ENCODE results near the gene ZMYND11. TPM values are rescaled to one million over a fixed set of nuclear protein-coding genes. Genes with fewer than 3 reads are reported as not detected.

The ZMYND11 gene
- total RNA-seq, 2 donors from 2014 or later, result 34.2 to 37.7 TPM

GRCh38 chr10:173741-174140, 38.5 kb downstream of the ZMYND11 start:
- peaks cover 7% of the 10 kb centered on the region for H3K9me3 ChIP-seq (ENCODE audit: control insufficient read depth, low read length)
- no peaks in the 10 kb centered on the region for H3K4me1 ChIP-seq (ENCODE audit: control insufficient read depth, insufficient read depth, low read length)
- H3K27me3 ChIP-seq (ENCODE audit: control insufficient read depth, insufficient read depth, low read length, poor library complexity, severe bottlenecking), result no peaks in the 10 kb centered on the region
- Mint-ChIP-seq H3K9me3 (no peaks in the 10 kb centered on the region), H3K36me3 (ENCODE audit: low read depth) (peaks cover 2% of the 10 kb centered on the region), H3K27me3 (ENCODE audit: insufficient read depth) (no peaks in the 10 kb centered on the region), H3K4me1 (no peaks in the 10 kb centered on the region), H3K4me3 (no peak overlapping the region), H3K27ac (no peak overlapping the region)
- H3K27ac ChIP-seq (ENCODE audit: low read depth, low read length), result no peak overlapping the region
- no peaks in the 10 kb centered on the region for H3K36me3 ChIP-seq (ENCODE audit: control insufficient read depth, insufficient read depth, low read length)
- 96 to 100% methylated on average over 2 to 4 of the region's 4 CpGs for WGBS, 2 experiments (ENCODE audit: insufficient coverage in 1 of 2, insufficient read length in 1 of 2)
- no peak for DNase-seq
- TF ChIP-seq, protein P1, sequence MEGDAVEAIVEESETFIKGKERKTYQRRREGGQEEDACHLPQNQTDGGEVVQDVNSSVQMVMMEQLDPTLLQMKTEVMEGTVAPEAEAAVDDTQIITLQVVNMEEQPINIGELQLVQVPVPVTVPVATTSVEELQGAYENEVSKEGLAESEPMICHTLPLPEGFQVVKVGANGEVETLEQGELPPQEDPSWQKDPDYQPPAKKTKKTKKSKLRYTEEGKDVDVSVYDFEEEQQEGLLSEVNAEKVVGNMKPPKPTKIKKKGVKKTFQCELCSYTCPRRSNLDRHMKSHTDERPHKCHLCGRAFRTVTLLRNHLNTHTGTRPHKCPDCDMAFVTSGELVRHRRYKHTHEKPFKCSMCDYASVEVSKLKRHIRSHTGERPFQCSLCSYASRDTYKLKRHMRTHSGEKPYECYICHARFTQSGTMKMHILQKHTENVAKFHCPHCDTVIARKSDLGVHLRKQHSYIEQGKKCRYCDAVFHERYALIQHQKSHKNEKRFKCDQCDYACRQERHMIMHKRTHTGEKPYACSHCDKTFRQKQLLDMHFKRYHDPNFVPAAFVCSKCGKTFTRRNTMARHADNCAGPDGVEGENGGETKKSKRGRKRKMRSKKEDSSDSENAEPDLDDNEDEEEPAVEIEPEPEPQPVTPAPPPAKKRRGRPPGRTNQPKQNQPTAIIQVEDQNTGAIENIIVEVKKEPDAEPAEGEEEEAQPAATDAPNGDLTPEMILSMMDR (conservative IDR thresholded peaks at IDR 0.05), result no peak
- no peak overlapping the region for H3K4me3 ChIP-seq (ENCODE audit: low read length)
- no peak overlapping the region for H3K9ac ChIP-seq (ENCODE audit: extremely low read depth, low read length, poor library complexity, severe bottlenecking)

DNA sequence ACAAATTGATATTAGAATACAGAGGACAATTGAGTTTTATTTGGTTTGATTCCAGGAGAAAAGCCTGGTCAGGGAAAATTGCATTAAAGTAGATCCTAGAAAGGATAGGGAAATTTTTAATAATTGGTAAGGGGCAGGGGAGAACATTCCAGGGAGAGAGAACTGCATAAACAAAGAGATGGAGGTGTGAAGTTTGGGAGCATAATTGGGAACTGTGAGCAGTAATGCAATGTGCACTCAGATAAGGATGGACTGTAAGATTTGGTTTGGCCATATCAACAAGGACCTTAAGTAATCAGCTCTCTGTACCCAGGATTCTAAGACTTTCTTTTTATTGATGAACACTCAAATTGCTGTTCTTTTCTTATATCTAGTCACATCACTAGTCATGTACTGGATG, 41.4 kb downstream of the ZMYND11 start:
- Histone ChIP-seq H3K4me1 (ENCODE audit: control insufficient read depth, insufficient read depth, low read length) (no peaks in the 10 kb centered on the region), H3K27me3 (ENCODE audit: control insufficient read depth, insufficient read depth, low read length, poor library complexity, severe bottlenecking) (no peaks in the 10 kb centered on the region), H3K9me3 (ENCODE audit: control insufficient read depth, low read length) (no peaks in the 10 kb centered on the region), H3K36me3 (ENCODE audit: control insufficient read depth, insufficient read depth, low read length) (peaks cover 8% of the 10 kb centered on the region), H3K4me3 (ENCODE audit: low read length) (no peak overlapping the region), H3K27ac (ENCODE audit: low read depth, low read length) (no peak overlapping the region), H3K9ac (ENCODE audit: extremely low read depth, low read length, poor library complexity, severe bottlenecking) (no peak overlapping the region)
- TF ChIP-seq, protein P1 (conservative IDR thresholded peaks at IDR 0.05), result no peak
- Mint-ChIP-seq H3K36me3 (ENCODE audit: low read depth) (peaks cover 14% of the 10 kb centered on the region), H3K4me1 (no peaks in the 10 kb centered on the region), H3K27me3 (ENCODE audit: insufficient read depth) (no peaks in the 10 kb centered on the region), H3K4me3 (no peak overlapping the region), H3K27ac (no peak overlapping the region), H3K9me3 (no peaks in the 10 kb centered on the region)
- DNase-seq, result no peak

- H3K27me3 Mint-ChIP-seq (ENCODE audit: insufficient read depth), result no peaks in the 10 kb centered on the region
- Histone ChIP-seq H3K4me1 (ENCODE audit: control insufficient read depth, insufficient read depth, low read length) (no peaks in the 10 kb centered on the region), H3K4me3 (ENCODE audit: low read length) (no peak overlapping the region), H3K36me3 (ENCODE audit: control insufficient read depth, insufficient read depth, low read length) (peaks cover 14% of the 10 kb centered on the region), H3K27me3 (ENCODE audit: control insufficient read depth, insufficient read depth, low read length, poor library complexity, severe bottlenecking) (no peaks in the 10 kb centered on the region), H3K9ac (ENCODE audit: extremely low read depth, low read length, poor library complexity, severe bottlenecking) (no peak overlapping the region), H3K27ac (ENCODE audit: low read depth, low read length) (no peak overlapping the region), H3K9me3 (ENCODE audit: control insufficient read depth, low read length) (peaks cover 3% of the 10 kb centered on the region)
- TF ChIP-seq, protein P1 (conservative IDR thresholded peaks at IDR 0.05), result peak; percentile 60
- no peak overlapping the region for H3K27ac Mint-ChIP-seq
- no peaks in the 10 kb centered on the region for H3K4me1 Mint-ChIP-seq
- H3K36me3 Mint-ChIP-seq (ENCODE audit: low read depth), result peaks cover 26% of the 10 kb centered on the region
- no peak for DNase-seq
- H3K9me3 Mint-ChIP-seq, result no peaks in the 10 kb centered on the region
- H3K4me3 Mint-ChIP-seq, result no peak overlapping the region
- 88% methylated on average over 2 of the region's 2 CpGs; no CpG with 5 or more reads in 1 of the 2 experiments for WGBS, 2 experiments (ENCODE audit: insufficient coverage in 1 of 2, insufficient read length in 1 of 2)
Measured at GRCh38 chr10:178208-178607, 43.0 kb downstream of the ZMYND11 start.
